HG03108 (cell line): Measurements from ENCODE around the gene ZNF830.
"Not testable (repeated sequence)": the region's sequence is repeated elsewhere in the genome, so short reads cannot be mapped to it uniquely, and the experiment has no call there.

Experiments used
- ATAC-seq: cut with Tn5 transposase; IDR thresholded peaks from one replicate; pipeline ENCODE4 v1.9.1; 2021; ENCODE audit warnings: moderate library complexity; ENCODE audit not compliant: unreplicated experiment

Gene ZNF830

DNA sequence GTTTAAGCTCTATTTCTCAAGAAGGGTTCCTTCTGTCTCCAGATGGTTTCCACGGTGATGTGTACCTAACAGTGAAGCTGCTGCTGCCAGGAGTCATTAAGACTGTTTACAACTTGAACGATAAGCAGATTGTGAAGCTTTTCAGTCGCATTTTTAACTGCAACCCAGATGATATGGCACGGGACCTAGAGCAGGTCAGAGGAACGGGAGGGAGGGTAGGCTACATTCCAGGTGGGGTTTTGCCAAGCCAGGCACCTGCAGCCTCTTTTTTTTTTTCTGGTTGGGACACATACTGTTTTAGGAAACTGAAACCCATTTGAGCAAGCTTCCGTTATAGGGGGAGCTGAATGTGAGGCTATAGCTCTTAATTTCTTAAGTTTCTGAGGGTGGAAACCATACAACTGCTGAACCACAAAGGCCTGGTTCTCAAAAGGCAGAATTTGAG, 29.6 kb downstream of the ZNF830 start:
- ATAC-seq = no peak

DNA sequence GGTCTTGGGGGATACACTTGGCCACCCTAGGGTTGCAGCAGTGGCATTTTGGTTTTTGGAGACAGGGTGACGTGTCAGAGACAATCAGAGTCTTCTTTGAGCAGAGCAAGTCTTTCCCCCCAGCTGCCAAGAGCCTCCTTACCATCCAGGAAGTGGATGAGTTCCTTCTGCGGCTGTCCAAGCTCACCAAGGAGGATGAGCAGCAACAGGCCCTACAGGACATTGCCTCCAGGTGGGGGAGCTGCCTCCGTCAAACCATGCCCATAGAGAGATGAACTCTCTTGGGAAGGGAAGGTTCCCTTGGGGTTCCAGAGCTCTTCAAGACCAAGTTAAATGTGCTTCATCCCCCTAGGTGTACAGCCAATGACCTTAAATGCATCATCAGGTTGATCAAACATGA, 30.3 kb downstream of the ZNF830 start:
- no peak for ATAC-seq

DNA sequence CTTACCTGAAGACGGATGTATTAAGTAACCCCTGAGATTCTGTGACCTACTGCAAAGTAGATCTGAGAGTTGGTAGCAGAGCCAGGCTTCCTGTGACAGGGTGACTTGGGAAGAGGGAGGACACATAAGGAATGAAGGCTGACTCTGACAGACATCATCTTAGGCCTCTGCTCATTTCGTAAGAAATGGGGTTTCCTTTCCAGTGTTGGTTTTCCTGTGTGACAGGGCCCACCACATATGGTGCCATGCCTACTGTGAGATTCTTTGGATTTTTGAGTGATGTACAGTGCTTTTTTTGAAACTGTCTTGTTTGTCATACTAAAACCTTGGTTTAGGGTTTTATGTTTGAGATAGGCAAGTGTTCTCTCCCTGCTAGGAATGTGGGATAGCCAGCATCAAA, 31.7 kb downstream of the ZNF830 start:
- ATAC-seq = no peak

DNA sequence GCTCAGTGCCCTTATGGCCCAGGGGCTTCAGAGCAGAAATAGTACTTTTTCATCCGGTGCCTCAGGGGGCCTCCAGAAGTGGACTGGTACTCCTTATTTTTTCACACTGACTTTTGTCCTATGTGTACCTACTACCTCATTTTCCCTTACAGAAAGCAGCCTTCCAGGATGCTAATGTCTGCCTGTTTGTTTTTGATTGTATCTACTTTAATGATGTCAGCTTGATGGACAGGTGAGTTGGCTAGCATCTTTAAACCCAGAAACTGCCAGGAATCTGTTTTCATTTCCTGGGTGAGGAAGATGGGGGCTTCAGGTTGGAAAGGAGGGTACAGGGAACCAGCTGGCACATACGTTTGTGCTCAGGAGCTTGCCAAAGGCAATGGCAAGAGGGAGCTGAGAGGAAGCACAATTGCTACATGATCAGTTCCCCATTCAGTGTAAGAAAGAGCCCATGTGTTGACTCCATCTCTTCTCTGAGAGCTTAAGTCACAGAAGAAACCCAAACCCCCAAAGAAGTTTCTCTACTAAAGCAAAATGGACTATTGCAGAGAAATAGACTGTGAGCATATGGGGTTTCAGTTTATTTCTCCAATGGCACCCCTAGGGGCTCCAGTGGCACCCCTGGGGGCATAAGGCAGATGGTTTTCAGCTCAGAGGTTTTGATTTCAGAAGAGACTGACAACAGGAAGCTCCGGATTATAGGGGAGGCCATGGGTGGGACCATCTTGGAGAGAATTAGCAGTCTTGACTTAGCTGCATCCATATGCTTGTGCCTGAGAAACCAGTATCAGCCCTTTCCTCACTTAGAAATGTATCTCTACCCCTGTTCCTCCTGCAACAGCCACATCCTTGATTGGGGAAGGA, 35.3 kb downstream of the ZNF830 start:
- no peak for ATAC-seq

DNA sequence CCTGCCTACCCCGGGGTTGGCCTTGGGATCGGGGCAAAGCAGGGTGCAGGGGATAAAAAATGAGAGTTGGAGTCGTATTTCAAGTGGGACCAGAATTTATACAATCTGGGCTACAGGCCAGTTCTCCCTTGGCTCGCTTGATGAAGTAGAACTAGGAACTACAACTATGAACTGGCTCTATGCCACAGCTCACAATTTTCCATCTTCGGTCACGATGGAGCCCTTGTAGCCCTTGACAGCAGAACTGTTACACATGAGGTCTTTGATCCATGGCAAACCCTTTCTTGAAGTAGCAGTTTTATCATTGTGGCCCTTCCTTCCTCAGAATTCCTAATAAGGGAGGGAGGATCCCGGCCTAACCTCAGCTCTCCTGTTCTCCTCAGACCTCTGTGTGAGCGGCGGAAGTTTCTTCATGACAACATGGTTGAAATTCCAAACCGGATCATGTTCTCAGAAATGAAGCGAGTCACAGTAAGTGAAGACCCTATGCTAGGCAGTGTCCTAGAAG, 36.1 kb downstream of the ZNF830 start:
- no peak for ATAC-seq

DNA sequence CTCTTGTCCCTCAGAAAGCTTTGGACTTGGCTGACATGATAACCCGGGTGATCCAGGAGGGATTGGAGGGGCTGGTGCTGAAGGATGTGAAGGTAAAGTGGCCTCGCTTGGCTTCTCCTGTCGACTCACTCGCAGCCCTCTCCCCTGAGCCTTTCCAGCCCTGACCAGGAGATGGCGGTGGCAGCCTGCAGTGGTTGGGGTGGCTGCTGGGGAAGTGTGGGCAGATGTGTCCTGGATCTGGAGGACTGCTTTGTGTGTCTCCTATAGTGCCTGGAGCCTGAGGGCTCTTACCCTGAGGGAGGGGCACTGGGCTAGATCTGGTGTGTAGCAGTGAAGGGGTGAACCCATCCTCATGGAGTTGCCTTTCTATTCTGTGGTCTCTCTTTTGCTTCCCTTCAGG, 36.9 kb downstream of the ZNF830 start:
- ATAC-seq = no peak

DNA sequence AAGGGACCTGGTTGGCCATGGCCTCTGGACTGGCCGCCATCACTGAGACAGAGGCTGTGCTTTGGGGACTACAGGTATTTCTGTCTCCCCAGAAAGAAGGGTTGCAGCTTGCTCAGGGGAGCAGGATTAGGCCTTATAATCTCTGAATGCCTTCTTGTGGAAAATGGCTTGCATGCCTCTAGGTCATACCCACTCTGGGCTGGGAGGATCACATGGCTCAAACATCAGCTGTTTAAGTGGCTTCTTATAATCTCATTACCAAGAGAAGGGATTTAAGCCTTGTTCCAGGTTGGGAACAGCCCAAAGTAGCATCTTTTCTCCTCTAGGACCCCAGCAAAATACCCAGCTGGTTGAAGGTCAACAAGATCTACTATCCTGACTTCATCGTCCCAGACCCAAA, 38.1 kb downstream of the ZNF830 start:
- no peak for ATAC-seq

DNA sequence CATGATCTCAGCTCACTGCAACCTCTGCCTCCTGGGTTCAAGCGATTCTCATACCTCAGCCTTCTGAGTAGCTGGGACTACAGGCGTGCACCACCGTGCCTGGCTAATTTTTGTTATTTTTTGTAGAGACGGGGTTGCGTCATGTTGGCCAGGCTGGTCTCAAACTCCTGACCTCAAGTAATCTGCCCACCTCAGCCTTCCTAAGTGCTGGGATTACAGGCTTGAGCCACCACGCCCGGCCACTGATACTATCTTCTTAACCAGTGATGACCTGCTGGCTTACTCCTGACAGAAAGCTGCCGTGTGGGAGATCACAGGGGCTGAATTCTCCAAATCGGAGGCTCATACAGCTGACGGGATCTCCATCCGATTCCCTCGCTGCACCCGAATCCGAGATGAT, 39.6 kb downstream of the ZNF830 start:
- not testable (repeated sequence) for ATAC-seq

DNA sequence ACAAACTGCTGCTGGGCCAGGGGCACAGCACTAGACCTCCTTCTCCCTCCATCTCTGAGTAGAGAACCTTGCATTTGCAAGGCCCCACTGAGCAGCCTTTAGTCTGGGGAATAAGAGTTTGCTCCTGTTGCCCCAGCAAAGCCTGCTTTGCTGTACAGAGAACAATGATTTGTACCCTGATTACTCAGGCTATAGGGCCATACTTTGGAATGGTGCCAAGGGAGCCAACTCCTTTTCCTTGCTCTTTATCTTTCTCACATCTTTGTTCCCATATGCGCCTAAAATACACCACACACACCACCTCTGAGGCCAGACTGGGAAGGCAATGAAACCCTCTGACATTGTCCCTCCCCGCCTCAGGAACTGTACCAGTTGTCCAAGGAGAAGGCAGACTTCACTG, 40.2 kb downstream of the ZNF830 start:
- ATAC-seq = no peak

DNA sequence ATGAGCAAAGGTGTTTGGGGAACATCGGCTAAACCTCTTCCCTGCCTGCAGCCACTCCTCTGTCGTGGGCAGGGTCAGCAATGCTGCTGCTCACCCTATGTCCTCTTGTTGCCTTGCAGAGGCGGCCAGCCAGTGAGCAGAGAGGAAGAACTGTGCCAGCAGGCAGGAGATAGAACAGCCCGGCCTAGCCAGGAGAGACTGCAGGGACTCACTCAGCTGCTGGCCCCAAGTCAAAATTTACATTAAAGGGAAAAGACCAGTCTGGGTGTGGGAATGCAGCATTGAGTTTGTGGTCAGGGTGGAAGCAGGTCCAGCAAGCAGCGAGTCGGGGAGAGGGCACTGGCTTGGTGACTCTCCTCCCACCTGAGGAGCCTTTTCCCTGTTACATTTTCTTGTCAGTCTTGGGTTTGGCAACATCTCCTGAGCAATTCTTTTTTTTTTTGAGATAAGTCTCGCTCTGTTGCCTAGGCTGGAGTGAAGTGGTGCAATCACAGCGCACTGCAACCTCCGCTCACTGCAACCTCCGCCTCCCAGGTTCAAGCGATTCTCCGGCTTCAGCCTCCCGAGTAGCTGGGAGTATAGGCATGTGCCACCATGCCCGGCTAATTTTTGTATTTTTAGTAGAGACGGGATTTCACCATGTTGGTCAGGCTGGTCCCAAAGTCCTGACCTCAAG, 41.7 kb downstream of the ZNF830 start:
- ATAC-seq = no peak

DNA sequence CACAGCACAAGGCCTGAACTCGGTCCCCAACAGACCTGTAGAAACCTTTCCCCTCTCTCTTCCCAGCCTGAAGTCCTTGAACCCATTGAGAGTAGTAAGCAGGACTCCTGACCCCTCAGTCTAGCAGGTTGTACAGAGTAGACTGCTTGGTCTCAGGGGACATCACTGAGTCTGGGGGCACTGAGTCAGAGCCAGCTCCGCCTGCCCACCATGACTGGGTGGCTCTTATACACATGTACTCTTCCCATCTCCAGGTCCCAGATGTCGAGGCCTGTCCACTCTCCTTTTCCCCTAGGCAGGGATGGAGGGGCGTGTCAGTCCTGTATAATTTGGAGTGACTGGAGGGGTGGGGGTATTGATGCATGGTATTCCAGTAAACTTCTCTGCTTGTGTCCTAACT, 42.4 kb downstream of the ZNF830 start:
- no peak for ATAC-seq

DNA sequence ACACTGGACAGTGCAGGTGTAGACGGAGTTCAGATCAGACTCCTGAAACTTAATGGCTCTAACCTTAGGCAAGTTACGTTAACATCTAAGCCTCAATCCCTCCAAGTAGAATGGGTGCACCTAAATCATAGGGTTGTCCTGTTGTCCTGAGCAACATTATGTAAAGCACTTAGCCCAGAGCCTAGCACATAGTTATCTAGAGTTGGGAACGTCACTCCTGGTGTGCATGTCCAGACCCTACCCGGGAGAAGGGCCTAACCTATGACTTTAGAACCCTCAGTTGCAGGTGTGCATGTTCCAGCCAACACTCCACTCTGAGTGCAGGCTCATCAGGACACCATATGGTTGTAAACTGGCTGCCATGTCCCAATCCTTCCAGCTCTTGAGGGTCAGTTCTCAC, 45.0 kb downstream of the ZNF830 start:
- no peak for ATAC-seq

DNA sequence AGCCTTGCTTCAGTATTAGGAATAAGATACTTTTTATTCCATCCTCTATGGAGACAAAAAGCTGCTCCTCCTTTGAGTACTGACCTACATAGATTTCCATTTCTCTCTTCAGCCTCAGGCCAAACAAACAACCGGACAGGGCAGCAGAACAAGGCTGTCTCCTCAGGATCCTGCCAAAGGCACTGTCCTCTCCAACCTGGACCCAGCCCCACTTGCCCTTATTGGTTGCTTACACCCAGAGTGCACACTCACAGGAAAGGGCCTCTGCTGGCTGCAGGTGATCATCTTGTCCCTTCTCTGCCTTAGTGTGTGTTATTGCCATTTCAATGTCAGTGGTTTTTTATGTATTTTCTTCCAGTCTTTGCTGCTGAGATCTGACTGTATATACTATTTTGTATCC, 45.6 kb downstream of the ZNF830 start:
- no peak for ATAC-seq

DNA sequence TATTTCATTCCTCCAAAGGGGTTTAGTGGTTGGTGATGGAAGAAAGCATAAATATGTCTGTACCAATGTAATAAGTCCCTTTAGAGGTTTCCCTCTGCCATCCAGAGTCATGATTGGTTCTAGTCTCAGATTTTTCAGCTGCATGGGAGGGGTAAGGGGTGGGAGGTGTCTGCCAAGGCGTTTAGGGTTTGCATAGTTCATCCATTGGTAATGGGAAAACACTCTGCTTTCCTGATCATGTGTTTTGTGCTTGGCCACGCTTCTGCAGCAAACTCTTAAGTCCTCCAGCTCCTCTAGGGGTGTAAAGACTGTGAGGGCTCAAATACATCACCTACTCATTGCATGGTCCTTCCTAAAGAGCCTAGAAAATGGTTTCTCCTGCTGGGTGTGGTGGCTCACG, 48.8 kb downstream of the ZNF830 start:
- no peak for ATAC-seq

DNA sequence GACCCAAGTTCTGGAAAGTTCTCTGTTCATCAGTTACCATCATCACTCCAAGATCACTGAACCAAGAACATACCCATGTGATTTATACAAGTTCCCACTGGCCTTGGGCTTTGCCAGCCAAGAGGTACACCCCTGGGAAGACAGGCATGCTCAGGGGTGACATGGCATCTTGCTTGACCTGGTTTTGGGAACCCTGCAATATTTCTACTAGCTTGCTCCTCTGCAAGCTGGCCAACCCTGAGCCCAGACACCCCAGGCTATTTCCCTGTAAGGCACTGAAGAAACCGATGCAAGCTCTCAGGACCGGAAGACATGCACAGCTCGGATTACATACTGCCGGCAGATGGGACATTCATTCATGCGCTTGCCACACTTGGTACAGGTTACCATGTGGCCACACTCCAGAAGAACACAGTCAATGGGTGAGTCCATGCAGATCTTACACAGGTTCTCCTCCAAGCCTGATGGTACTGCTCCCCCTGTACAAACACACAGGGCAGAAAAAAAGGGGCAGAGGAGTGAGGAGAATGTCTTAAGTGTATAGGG, 50.4 kb downstream of the ZNF830 start:
- no peak for ATAC-seq
